ENCODE results near the gene CRABP2. TPM values are rescaled to one million over a fixed set of nuclear protein-coding genes. Genes with fewer than 3 reads are reported as not detected.

The CRABP2 gene
- total and polyA plus RNA-seq, 10 of the 15 experiments (the other 5 are each of a cell fraction or from before 2014, with no cell fraction given), result 0.21 to 1.3 (median 0.41) TPM

GRCh38 chr1:156673387-156674121 lies 31.8 kb downstream of the CRABP2 start:
- no peak overlapping the region for H3K4me2 ChIP-seq (ENCODE audit: control insufficient read depth, insufficient read depth)
- FAIRE-seq, result no peak
- no peak overlapping the region for H2AFZ ChIP-seq (ENCODE audit: control insufficient read depth, low read depth, low read length)
- no peak overlapping the region for H3K9ac ChIP-seq (ENCODE audit: control insufficient read depth, insufficient read depth, low read length)
- H3K4me1 ChIP-seq (ENCODE audit: control insufficient read depth, insufficient read depth, low read length), result peaks cover 9% of the 10 kb centered on the region
- ATAC-seq, result peak; percentile 40; the same call in 2 of the 3 replicates
- H3K27me3 ChIP-seq (replicated peaks in 1 of 2; ENCODE audit: control insufficient read depth in 2 of 2, insufficient read depth in 2 of 2, low read length in 1 of 2), result peaks cover 16 to 18% of the 10 kb centered on the region in 2 experiments
- no peaks in the 10 kb centered on the region for H3K9me3 ChIP-seq (replicated peaks; ENCODE audit: control insufficient read depth, insufficient read depth, low read length)
- no TSS peak for BruUV-seq (replicated peaks)
- no peak for DNase-seq (ENCODE audit: low read depth, low spot score)
- no peaks in the 10 kb centered on the region for H4K20me1 ChIP-seq (ENCODE audit: control insufficient read depth, insufficient read depth)
- no peak for TF ChIP-seq JUND (IDR thresholded peaks at IDR 0.05; ENCODE audit: low read depth, low read length)
- no peak for TF ChIP-seq SMC3 (IDR thresholded peaks at IDR 0.05; ENCODE audit: borderline replicate concordance, low read length)
- 0 out of 3 replicates have a peak, but pooled peaks of 1 of the 2 experiments have one; percentile 13 for TF ChIP-seq EGR1 (IDR thresholded peaks at IDR 0.05; ENCODE audit: borderline replicate concordance in 1 of 2, low read depth in 2 of 2, low read length in 2 of 2)
- 0 out of 2 replicates have a peak, but pooled peaks have one; percentile 21 for TF ChIP-seq ATF7 (IDR thresholded peaks at IDR 0.05; ENCODE audit: low read depth)
- TF ChIP-seq SUPT20H (IDR thresholded peaks at IDR 0.05; ENCODE audit: borderline replicate concordance, control insufficient read depth, low read depth, low read length), result no peak
- TF ChIP-seq SIX5 (IDR thresholded peaks at IDR 0.05; ENCODE audit: low read depth, low read length, severe bottlenecking), result no peak
- no peak for TF ChIP-seq HCFC1 (IDR thresholded peaks at IDR 0.05; ENCODE audit: low read length)
- no peak for TF ChIP-seq SP1 (IDR thresholded peaks at IDR 0.05; ENCODE audit: low read depth, low read length)
- no peak for TF ChIP-seq KDM1A (IDR thresholded peaks at IDR 0.05; ENCODE audit: borderline replicate concordance)
- no peak for TF ChIP-seq RFX5 (IDR thresholded peaks at IDR 0.05; ENCODE audit: low read depth, low read length)
- TF ChIP-seq ELK1 (IDR thresholded peaks at IDR 0.05; ENCODE audit: low read depth, low read length), result no peak
- no peak for TF ChIP-seq BCL11A (IDR thresholded peaks at IDR 0.05; ENCODE audit: low read depth, low read length)
- TF ChIP-seq NKRF (conservative IDR thresholded peaks at IDR 0.05), result no peak
- TF ChIP-seq STAT3 (IDR thresholded peaks at IDR 0.05; ENCODE audit: low read depth, low read length), result no peak
- TF ChIP-seq MAX (IDR thresholded peaks at IDR 0.05; ENCODE audit: low read depth, low read length), result no peak
- no peak for TF ChIP-seq PAX5 (IDR thresholded peaks at IDR 0.05; ENCODE audit: borderline replicate concordance, low read depth, low read length)
- WGBS (ENCODE audit: insufficient coverage, insufficient replicate concordance, low lambda C conversion rate, missing lambda C conversion rate), result 31% methylated on average over 8 of the region's 8 CpGs
- no peak overlapping the region for H3K4me3 ChIP-seq
- no peaks in the 10 kb centered on the region for H3K79me2 ChIP-seq (ENCODE audit: control insufficient read depth, insufficient read depth, low read length)
- SMC1A ChIA-PET (ENCODE audit: uncharacterized antibody, unreplicated experiment), result interaction anchor here (1.1 kb wide), 1 partner anchor 13 kb away, joined by 5 read pairs; no protein-coding TSS in a partner anchor
- intact Hi-C loops (cut with micrococcal nuclease; ENCODE audit: unreplicated experiment), result no loop called here
- in situ Hi-C loops (cut with MboI), result no loop called here
- H3K27ac ChIP-seq (ENCODE audit: control insufficient read depth, insufficient read depth), result no peak overlapping the region
- H3K36me3 ChIP-seq (ENCODE audit: control insufficient read depth in 2 of 2, insufficient read depth in 2 of 2, low read length in 1 of 2), result no peaks in the 10 kb centered on the region
- CTCF ChIA-PET, result interaction anchor here (1.1 to 12.9 kb wide), 4 partner anchors 9 to 53 kb away, joined by 3 to 192 read pairs (median 5); no protein-coding TSS in a partner anchor
- RAD21 ChIA-PET (ENCODE audit: unreplicated experiment), result interaction anchor here (0.7 to 1.5 kb wide), 2 partner anchors 8 to 52 kb away, joined by 3 to 7 read pairs; no protein-coding TSS in a partner anchor
- POLR2A ChIA-PET, result interaction anchor here (0.6 kb wide), 1 partner anchor 28 kb away, joined by 5 read pairs; no protein-coding TSS in a partner anchor

Measured in GM12878 (cell line).